HG02943 (cell line): ENCODE results near the gene ZBTB37.
A peak's percentile ranks its signal among the peaks of the same experiment; 100 is the strongest.
"Not testable (repeated sequence)": the region's sequence is repeated elsewhere in the genome, so short reads cannot be mapped to it uniquely, and the experiment has no call there.

Experiments
- ATAC-seq: cut with Tn5 transposase; IDR thresholded peaks from one replicate; pipeline ENCODE4 v1.9.1; 2021; ENCODE audit warnings: mild to moderate bottlenecking, low read depth, moderate library complexity; ENCODE audit not compliant: unreplicated experiment

ZBTB37 gene, protein sequence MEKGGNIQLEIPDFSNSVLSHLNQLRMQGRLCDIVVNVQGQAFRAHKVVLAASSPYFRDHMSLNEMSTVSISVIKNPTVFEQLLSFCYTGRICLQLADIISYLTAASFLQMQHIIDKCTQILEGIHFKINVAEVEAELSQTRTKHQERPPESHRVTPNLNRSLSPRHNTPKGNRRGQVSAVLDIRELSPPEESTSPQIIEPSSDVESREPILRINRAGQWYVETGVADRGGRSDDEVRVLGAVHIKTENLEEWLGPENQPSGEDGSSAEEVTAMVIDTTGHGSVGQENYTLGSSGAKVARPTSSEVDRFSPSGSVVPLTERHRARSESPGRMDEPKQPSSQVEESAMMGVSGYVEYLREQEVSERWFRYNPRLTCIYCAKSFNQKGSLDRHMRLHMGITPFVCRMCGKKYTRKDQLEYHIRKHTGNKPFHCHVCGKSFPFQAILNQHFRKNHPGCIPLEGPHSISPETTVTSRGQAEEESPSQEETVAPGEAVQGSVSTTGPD

DNA sequence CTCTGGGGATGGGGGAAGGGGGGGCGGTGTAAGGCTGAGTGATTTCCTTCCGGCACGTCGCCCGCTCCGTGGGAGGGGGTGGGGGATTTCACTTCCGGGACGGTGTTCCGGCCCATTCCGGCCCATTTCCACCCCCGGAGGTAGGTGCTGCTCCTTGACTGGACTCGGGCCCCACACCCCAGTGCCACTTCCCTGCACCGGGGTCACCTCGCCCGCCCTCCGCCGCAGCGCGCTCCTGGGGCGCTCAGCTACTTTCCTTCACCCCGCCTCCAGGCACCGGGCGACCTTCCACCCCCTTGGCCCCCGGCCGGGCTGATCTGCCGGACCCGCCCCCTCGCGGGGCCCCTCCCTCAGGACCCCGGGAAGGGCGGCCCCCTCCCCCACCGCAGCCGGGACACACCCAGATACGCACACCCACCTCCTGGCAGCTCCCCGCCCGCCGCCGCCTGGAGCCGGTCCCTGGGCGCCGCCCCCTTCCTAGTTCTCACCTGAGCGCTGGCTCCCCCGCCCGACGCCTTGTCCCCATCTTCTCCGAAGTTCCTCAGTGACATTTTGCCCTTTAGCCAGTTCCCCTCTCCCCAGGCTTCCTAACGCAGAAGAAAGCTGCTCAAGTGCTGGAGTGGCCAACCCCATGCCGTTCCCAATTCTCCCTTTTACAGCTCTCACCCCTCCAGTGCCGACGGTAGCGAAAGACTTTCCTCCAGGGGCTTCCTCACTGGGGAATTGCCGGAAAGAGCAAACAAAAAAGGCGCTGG is at the start of gene ZBTB37:
TSS of gene ZBTB37 (plus strand) at position 115 of the 755 bp plus-strand sequence. CDS start 1,846 bp downstream, outside the sequence.
- peak; percentile 55 for ATAC-seq

DNA sequence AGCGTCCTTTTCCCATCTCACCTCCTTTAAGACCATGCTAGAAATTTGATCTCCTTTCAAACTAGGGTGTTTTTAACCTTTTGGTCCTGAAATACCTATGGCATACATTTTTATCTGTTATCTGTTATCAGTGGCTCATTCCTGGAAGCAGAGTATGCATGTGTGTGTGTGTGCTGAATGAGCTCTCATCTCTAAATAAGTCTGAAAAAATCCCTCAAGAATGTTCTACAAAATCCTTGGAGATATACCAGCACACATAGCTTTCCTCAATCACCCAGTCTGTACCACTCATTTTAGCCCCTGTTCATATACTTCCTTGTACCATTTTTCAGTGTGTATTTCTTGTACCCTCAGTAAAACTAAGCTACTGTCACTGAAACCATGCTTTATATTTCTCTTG is 49.7 kb upstream of the ZBTB37 start:
- no peak for ATAC-seq

DNA sequence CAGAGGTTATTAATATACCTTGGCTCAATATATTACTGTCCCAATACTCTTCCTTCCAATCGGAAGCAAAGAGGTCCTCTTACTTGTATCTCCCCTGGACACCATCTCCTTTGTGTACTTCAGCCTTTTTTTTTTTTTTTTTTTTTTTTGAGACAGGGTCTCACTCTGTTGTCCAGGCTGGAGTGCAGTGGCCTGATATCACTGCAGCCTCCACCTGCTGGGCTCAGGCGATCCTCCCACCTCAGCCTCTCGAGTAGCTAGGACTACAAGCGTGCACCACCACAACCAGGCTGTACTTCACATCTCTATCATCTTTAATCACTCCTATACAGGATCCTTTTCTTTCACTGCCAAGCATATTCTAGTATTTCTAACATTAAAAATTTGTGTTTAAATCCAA is 46.5 kb upstream of the ZBTB37 start:
- no peak for ATAC-seq

DNA sequence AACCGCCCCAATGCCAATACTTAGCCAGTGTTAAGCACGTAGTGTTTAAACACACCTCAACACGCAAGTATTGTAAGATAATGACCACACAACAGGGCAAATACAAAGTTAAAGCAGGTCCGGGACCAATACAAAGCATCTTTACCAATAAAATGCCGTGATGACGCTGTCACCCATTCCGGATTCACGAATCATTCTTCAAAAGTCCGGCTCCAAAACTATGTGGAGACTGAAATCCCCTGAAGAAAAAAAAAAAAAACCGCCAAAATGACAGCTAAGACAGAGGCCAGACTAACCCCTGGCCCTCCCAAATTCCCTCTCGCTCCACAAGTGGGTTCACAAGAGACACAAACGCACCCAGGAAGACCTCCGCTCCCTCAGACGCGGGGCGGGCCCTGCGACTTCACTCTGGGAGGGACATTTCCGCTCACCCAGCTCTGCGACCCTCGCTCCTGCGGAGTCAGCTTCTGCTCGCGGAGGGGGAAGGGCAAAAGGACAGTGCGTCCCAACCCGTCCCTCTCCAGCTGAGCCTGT is 44.3 kb upstream of the ZBTB37 start:
- ATAC-seq = peak; percentile 45

DNA sequence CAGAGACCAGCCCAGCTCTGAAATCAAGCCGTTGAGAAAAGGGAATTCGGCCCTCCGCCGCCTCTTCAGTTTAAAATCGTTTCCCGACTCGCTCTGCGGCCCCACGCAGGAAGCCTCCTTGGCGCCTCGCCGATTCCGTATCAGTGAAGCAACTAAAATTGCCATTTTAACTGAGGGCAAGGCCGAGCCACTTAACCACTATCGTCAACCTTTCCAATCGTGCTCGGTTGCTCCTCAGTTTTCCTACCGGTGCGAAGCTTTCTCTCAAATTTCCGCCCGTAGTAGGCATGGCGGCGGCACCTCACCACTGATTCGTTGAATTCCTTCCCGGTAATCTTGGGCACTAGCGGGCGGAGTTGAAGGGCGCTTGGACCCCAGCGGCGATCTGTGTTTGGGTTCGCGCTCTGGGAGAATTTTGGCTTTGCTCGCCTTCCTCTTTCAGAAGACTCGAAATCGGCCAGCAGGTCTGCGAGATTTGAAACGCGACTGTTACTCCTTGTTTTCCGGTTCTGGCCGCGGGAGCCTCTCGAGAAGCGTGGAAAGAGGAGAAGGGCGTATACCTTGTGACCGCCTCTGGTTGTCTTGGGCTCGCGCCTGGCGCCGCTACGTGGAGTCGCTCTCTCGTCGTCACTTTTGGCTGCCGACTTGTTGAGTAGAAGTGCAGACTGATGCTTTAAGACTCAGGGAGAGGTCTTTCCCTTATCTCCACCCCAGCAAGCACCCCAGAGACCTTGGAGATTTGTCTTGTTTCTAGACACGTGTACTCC is 43.7 kb upstream of the ZBTB37 start, which contains the start of the genes CENPL and DARS2:
TSS of gene CENPL (minus strand) at position 569 of the 767 bp plus-strand sequence. CDS start 13,584 bp downstream, outside the sequence.
TSS of gene DARS2 (plus strand) at position 359 of the 767 bp plus-strand sequence. CDS start 557 bp downstream, outside the sequence.
- peak; percentile 90 for ATAC-seq

DNA sequence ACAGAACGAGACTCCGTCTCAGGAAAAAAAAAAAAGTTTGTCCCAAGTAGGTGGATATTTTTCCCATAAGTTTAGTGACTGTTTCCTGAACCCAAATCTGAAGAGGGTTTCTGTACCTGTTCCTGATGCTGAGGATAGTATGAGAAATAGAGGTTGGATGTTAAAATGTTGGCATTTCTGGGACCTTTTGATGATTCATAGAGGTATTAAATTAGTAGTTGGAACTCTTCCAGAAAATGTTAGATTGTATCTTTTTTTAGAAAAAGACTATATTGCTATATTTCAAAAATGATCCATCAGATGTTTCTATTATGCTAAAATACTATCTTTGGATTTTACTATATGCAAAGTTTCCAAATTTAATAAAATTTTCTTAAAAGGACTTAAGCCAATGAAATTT is 40.6 kb upstream of the ZBTB37 start:
- no peak for ATAC-seq

DNA sequence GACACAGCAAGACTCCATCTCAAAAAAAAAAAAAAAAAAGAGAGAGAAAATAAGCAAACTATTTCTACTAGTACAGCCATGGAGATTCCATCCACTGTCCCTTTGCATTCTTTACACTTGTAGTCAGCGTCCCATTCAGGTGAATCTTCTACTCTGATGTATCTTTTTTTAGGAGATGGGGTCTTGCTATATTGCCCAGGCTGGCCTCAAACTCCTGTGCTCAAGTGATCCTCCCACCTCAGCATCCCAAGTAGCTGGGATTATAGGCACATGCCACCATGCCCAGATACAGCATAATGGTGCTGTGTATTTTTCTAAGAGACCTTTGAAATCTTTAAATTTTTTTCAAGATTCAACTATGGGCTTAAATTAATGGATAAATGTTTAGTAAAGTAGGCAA is 35.4 kb upstream of the ZBTB37 start:
- no peak for ATAC-seq

DNA sequence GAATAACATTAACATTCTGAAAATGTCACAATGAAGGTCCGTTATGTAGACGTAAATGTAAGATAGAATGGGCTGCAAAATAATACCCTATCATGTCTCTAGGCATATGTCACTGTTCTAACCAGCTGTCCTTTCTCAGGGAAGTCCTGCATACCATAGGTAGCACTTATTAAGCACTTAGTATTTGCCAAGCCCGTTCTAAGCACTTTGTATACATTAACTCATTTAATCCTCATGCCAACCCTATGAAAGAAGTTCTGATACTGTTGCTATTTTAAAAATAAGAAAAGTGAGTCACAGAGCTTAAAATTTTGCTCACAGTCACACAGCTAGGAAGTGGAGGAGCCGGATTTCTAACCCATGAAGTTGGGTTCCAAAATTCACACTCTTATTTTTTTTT is 16.1 kb upstream of the ZBTB37 start:
- ATAC-seq = no peak

DNA sequence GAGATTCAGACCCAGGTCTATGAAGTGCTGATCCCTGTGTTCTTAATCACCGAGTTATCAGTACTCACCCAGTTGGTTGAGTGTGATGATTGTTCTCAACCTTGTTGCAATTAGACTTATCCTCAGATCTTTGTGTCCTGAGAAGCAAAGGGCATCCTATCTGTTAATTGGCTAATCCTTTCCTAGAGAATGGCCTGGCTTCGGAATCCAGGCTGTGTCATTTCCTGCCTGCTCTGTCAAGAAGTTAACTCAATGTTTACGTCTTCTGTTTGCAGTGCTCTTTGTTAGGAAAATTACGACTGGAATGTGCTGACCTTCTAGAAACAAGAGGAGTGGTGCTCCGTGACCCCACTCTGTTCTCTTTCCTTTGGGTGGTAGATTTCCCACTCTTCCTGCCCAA is 15.1 kb upstream of the ZBTB37 start:
- ATAC-seq = no peak

DNA sequence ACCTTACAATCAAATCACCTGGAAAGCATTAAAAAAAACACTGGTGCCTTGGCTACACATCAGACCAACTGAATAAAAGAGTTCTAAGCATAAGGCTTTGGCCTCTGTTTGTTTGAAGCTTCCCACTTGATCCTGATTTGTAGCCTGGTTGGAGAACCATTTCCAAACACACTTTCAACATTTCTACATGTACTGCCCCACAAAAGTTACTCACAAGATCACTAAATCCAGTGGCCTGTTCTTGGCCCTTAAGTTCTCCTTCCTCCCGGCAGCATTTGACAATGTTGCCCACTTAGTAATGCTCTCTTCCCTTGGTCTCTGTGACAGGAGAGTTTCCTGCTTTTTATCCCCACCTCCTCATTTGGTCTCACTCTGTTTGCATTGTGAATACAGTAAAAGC is 12.2 kb upstream of the ZBTB37 start:
- no peak for ATAC-seq

DNA sequence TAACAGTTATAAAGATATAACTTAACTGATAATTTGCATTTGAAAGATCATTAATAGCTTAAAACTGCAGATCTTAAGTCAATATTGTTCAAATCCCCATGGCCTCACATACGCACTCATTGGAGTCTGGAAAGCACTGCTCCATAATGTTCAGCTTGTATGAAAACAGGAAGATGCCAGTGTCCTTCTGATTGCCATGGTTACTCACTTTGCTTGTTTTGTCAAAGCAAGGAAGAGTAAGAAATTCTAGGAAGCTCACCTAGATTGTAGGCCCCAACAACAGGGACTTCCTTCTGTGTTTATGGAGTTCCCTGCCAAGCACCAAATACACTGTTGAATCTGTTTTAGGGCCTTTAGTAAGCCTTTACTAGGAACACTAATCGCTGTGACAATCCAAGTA is 11.3 kb upstream of the ZBTB37 start:
- no peak for ATAC-seq

DNA sequence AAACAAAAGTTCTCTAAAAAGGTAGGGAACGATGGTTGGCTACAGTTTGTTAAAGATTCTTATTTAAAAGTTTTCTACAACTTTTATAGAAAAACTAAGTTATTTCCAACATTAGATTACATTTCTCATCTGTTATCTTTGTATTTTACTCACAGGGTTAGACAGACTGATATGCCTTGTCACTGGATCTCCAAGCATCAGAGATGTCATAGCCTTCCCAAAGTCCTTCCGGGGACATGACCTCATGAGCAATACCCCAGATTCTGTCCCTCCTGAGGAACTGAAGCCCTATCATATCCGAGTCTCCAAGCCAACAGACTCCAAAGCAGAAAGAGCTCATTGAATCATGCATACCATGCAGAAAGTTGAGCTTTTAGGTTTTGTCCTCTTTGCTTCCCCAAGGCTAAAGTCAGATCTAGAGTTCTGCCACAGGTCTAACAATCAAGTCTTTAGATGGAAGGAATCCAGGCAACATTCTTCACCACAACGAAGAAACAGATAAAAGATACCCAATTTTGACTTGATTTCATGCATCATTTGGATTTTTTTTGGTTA is 10.7 kb upstream of the ZBTB37 start:
- ATAC-seq = no peak

DNA sequence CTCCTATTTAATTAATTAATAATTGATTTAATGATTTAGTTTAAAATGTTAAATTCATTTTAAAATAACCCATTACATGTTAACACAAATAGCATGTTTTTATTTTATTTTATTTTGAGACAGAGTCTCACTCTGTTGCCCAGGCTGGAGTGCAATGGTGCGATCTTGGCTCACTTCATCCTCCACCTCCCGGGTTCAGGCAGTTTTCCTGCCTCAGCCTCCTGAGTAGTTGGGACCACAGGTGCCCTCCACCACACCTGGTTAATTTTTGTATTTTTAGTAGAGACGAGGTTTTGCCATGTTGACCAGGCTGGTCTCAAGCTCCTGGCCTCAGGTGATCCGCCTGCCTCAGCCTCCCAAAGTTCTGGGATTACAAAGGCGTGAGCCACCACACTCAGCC is 8.6 kb upstream of the ZBTB37 start:
- not testable (repeated sequence) for ATAC-seq

DNA sequence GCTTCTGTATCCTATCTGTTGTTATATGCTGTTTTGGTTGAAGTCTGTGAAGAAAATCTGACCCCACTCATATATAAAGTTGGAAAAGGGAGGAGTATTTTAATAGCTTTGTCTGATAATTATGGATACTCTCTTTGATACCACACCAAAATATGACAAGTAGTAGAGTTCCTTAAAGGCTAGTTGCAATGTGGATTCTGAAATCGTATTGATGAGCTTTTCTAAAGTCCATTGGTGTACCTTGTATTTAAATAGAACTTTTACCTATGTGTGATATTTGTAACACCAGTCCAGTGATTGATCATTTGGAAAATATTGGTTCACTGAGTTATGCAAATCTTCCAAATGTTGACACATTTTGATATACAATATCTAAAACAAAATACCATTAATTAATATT is 8.1 kb upstream of the ZBTB37 start:
- no peak for ATAC-seq

DNA sequence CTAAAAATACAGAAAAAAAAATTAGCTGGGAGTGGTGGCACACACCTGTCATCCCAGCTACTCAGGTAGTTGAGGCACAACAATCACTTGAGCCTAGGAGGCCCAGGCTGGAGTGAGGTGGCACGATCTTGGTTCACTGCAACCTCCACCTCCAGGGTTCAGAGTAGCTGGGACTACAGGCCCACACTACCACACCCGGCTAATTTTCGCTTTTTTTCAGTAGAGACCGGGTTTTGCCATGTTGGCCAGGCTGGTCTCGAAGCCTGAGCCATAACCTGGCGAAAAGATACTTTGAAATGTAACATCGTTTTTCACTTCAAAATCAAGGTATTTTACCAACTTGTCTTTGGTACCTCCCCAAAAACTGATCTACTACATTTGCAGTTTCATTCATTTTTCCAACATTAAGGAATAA is 6.4 kb upstream of the ZBTB37 start:
- ATAC-seq = no peak

DNA sequence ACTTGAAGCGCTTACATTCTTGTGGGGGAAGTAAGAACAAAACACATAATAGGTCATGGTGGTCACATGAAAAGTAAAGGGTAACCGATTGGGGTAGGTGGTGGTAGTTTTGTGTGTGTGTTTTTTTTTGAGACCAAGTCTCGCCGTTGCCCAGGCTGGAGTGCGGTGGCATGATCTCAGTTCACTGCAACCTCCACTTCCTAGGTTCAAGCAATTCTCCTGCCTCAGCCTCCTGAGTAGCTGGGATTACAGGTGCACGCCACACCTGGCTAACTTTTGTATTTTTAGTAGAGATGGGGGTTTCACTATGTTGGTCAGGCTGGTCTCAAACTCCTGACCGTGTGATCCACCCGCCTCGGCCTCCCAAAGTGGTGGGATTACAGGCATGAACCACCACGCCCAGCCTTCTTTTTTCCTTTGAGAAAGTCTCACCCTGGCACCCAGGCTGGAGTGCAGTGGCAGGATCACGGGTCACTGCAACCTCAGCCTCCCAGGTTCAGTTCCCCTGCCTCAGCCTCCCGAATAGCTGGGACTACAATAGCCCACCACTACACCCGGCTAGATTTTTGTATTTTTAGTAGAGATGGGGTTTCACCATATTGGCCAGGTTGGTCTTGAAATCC is 5.9 kb upstream of the ZBTB37 start:
- not testable (repeated sequence) for ATAC-seq

DNA sequence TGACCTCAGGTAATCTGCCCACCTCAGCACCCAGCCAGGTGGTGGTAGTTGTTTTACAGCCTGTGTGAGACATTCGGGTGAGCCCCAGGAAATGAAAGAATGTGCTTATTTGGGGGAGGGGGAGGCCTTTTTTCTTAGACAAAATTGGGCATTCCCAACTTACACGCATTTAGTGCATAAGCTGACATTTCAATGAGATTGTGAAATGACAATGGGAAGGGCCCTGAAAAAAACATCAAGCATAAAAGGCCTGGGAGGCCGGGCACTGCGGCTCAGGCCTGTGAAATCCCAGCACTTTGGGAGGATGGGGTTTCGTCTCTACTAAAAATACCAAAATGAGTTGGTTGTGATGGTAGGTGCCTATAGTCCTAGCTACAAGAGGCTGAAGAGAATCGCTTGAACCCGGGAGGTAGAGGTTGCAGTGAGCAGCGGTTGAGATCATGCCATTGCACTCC is 5.4 kb upstream of the ZBTB37 start:
- no peak for ATAC-seq

DNA sequence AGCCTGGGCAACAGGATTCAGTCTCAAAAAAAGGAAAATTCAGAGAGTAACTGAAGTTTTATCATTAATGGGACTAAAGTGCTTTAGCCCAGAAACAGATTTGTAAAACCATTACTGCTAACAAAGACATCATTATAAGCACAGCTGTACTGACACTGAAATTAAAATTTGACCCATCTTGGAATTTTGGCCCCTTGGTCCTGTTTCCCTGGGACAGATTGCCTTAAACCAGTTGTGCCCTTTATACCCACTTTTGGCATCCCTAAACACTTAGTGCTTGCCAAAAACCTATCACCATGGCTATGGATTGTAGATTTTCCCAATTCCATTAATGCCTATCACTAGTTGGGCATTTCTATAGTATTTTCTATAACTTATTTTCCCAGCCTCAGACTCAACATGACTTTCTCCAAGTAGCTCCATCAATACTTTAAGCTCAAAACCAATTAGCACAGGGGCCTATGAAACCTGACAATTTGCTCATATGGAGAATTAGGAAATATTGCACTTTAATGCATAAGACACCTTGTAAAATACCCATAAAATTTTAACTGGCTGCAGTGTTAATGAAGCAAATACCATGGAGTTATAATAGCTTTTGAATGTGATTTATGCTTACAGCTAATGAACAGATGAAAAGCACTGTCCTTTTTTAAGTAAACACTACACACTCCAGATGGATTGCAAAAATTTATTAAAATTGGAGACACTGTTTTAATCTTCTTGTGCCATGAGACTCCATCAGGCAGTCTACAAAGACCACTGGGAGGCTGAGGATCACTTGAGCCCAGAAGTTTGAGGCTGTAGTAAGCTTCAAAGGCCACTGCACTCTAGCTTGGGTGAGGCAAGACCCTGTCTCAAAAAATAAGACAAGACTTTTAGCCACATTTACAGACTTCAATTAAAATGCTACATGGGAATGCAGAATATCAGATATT is 4.7 kb upstream of the ZBTB37 start:
- ATAC-seq = no peak
